ENCODE data around the gene MCC.

DNA sequence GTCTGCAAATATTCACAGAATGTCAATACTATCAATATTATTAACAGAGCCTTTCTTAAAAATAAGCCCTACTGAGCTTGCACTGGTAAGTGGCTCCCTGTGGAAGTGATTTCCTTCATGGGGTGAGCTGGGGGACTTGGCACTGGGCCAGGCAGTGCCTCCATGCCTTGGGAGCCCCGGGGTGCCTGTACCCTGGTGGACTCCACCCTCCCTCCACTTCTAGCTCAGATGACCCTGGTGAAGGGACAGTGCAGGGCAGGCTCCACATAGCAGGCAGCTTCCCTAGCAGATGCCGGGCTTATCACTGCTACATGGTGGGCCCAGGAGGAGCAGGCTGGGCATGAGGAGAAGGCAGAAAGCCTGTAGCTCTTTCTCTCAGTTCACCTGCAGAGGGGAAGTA is 392.4 kb downstream of the MCC start:
- TF ChIP-seq CTCF (conservative IDR thresholded peaks at IDR 0.05; ENCODE audit: low read length) (no peak), EZH2phosphoT487 (IDR thresholded peaks at IDR 0.05; ENCODE audit: borderline replicate concordance, low read depth, low read length) (no peak)
